ENCODE measurements around the gene SEMA6A.

DNA sequence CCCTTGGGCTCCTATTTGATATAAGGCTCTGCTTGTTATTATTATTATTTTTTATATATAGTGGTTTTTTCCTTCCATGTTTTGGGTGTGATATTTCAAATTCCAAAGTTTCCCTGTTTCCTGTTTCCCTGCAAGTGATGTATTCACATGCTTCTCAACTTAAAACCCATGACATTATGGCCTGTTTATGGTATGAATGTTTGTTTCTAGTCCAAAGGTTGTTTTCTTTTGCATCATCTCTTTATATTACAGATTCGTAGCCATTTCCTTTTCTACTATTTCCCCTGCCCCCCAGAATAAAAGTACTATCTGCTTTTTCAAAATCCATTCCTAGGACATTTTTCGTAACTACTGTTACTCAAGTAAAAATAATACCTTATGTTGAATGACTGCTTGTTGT lies 7.5 kb downstream of the SEMA6A start:
- TF ChIP-seq, protein P1, sequence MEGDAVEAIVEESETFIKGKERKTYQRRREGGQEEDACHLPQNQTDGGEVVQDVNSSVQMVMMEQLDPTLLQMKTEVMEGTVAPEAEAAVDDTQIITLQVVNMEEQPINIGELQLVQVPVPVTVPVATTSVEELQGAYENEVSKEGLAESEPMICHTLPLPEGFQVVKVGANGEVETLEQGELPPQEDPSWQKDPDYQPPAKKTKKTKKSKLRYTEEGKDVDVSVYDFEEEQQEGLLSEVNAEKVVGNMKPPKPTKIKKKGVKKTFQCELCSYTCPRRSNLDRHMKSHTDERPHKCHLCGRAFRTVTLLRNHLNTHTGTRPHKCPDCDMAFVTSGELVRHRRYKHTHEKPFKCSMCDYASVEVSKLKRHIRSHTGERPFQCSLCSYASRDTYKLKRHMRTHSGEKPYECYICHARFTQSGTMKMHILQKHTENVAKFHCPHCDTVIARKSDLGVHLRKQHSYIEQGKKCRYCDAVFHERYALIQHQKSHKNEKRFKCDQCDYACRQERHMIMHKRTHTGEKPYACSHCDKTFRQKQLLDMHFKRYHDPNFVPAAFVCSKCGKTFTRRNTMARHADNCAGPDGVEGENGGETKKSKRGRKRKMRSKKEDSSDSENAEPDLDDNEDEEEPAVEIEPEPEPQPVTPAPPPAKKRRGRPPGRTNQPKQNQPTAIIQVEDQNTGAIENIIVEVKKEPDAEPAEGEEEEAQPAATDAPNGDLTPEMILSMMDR (IDR thresholded peaks at IDR 0.05) = no peak
- TF ChIP-seq E2F1 (CRISPR knock-in tag; IDR thresholded peaks at IDR 0.05) (no peak), ZNF121 (CRISPR knock-in tag; IDR thresholded peaks at IDR 0.05) (no peak), FOXK1 (CRISPR knock-in tag; IDR thresholded peaks at IDR 0.05) (no peak), ERG (CRISPR knock-in tag; IDR thresholded peaks at IDR 0.05) (no peak), GABPB1 (CRISPR knock-in tag; IDR thresholded peaks at IDR 0.05) (no peak)
